H1 (cell line): ENCODE results near the gene C16orf89. TPM values are rescaled to one million over a fixed set of nuclear protein-coding genes. Genes with fewer than 3 reads are reported as not detected.

Experiments
- CBX5 ChIP-seq: fragments of 300-800, 300-1000 bp; sonication (generic); IDR thresholded peaks from 2 replicates; pipeline ENCODE4 v1.7.1; 2016; ENCODE audit warnings: antibody characterized with exemption, low read length, low read depth
- GABPA ChIP-seq: IDR thresholded peaks from 2 replicates; pipeline ENCODE4 v1.6.1; 2011; ENCODE audit warnings: mild to moderate bottlenecking, low read length, moderate library complexity, borderline replicate concordance; ENCODE audit not compliant: insufficient read depth
- POLR2A ChIP-seq, 2 experiments: IDR thresholded peaks; 1 replicate in 1 of 2; 2 replicates in 1 of 2; pipeline ENCODE4 v1.6.1; 2011; ENCODE audit warnings: low read depth in 2 of 2, low read length in 2 of 2, mild to moderate bottlenecking in 2 of 2; ENCODE audit errors: control extremely low read depth in 1 of 2
- RFX5 ChIP-seq: IDR thresholded peaks from 2 replicates; pipeline ENCODE4 v1.6.1; 2011; ENCODE audit warnings: low read depth, low read length, improper control_type of control experiment, borderline replicate concordance
- RNF2 ChIP-seq: fragments of 200-900, 300-1000 bp; sonication (generic); IDR thresholded peaks from 2 replicates; pipeline ENCODE4 v1.7.1; 2016; ENCODE audit warnings: borderline replicate concordance, low read depth, mild to moderate bottlenecking, antibody characterized with exemption, low read length; ENCODE audit not compliant: poor library complexity, severe bottlenecking; ENCODE audit errors: missing control alignments
- SP4 ChIP-seq: IDR thresholded peaks from 2 replicates; pipeline ENCODE4 v1.6.1; 2012; ENCODE audit warnings: low read length, inconsistent platforms
- polyA plus RNA-seq, 7 experiments: library from polyadenylated mRNA; depleted of rRNA in 3 of 7; stranded (reverse) in 5 of 7; unstranded in 2 of 7; fragments of >200 nt in 5 of 7; fragments of 200-250 nt in 2 of 7; gene quantifications; 1 replicate in 5 of 7; 2 replicates in 1 of 7; 4 replicates in 1 of 7; pipeline versions ENCODE4 v1.2.1 to v1.2.3, GENCODE V29; 2011 to 2013; ENCODE audit warnings: missing spikeins in 2 of 7, mixed read lengths in 2 of 7
- total RNA-seq: library from RNA; stranded (reverse); fragmentation: NEBNext Ultra II Directional; extraction: Animal tissue kit (Norgen Biotek cat#: 25700); gene quantifications from 2 replicates; pipeline ENCODE4 v1.2.1, GENCODE V29; 2021

C16orf89 gene
- total and polyA plus RNA-seq, 2 of the 8 experiments (the other 6 are each of a cell fraction or from before 2014, with no cell fraction given), result 6.7 to 9.9 TPM

DNA sequence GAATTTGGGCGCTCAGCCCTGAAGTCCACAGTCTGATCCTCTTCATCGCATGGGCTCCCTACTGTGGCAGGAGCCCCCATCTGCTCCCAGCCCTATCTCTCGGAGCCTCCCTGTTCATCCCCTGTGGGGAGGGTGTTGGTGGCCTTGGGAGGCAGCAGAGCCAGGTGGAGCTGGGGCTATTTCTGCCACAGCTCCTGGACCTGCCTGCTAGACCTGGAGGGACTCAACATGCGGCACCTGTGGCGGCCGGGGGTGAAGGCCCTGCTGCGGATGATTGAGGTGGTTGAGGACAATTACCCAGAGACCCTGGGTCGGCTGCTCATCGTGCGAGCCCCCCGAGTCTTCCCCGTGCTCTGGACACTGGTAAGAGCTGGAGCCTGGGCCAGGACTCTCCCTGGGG lies 62.5 kb downstream of the C16orf89 start (continued):
- TF ChIP-seq GABPA, result no peak
- no peak for TF ChIP-seq RFX5
- no peak for TF ChIP-seq POLR2A (IDR thresholded peaks at IDR 0.05; ENCODE audit: control extremely low read depth in 1 of 2, low read depth in 2 of 2, low read length in 2 of 2)
- no peak for TF ChIP-seq SP4
- no peak for TF ChIP-seq RNF2
- TF ChIP-seq CBX5, result no peak
- TF ChIP-seq, all 59 proteins: peak for 0
